Left lung (tissue), 10 donors: Measurements from ENCODE around the gene CD300LG. TPM values are rescaled to one million over a fixed set of nuclear protein-coding genes. Genes with fewer than 3 reads are reported as not detected.

Experiments used
- ATAC-seq: fragments of 200-7000 bp; cut with Tn5 transposase; one replicate; pipeline ENCODE4 v1.9.1; 2020; ENCODE audit warnings: moderate library complexity
- DNase-seq, 4 donors: peaks; one replicate each; pipeline ENCODE4 v3.0.0-alpha.2; 2013 to 2020
- H3K27ac ChIP-seq, 2 donors: fragments of 200-600 bp; sonication (generic) in 1 of 2; one replicate each; pipeline versions ENCODE4 v1.5.0 to v1.8.0; 2020 to 2021
- H3K27me3 ChIP-seq, 2 donors: fragments of 200-600 bp; sonication (generic) in 1 of 2; one replicate each; pipeline versions ENCODE4 v1.5.0 to v1.8.0; 2020 to 2021
- H3K36me3 ChIP-seq, 2 donors: fragments of 200-600 bp; sonication (generic) in 1 of 2; one replicate each; pipeline versions ENCODE4 v1.5.0 to v1.8.0; 2020 to 2021
- H3K4me1 ChIP-seq, 2 donors: fragments of 200-600 bp; one replicate each; pipeline ENCODE4 v1.8.0; 2021
- H3K4me3 ChIP-seq, 2 donors: fragments of 200-600 bp; sonication (generic) in 1 of 2; one replicate each; pipeline versions ENCODE4 v1.5.0 to v1.8.0; 2020 to 2021; ENCODE audit warnings: mild to moderate bottlenecking in 1 of 2
- H3K9me3 ChIP-seq, 2 donors: fragments of 200-600 bp; sonication (generic) in 1 of 2; one replicate each; pipeline versions ENCODE4 v1.5.0 to v1.8.0; 2020 to 2021
- intact Hi-C, 2 donors: fragments of 100-400 bp; cut with DNase I; formaldehyde crosslinking; loops; one replicate each; pipeline versions ENCODE4 v1.11.2 to v1.14.2; 2022
- polyA plus RNA-seq, 6 donors: library from polyadenylated mRNA; unstranded; fragments of 120-200 nt; gene quantifications; one replicate each; pipeline ENCODE4 v1.2.1, GENCODE V29; 2013; ENCODE audit not compliant: insufficient read length in 6 of 6
- total RNA-seq, 2 donors: library from RNA; stranded (reverse); fragmentation: NEBNext Ultra II Directional; extraction: Animal tissue kit (Norgen Biotek cat#: 25700); gene quantifications; one replicate each; pipeline ENCODE4 v1.2.1, GENCODE V29; 2021
- TF ChIP-seq, protein P1 (sequence below), 2 donors: fragments of 200-600 bp; sonication (generic) in 1 of 2; IDR thresholded peaks; one replicate each; pipeline versions ENCODE4 v1.5.0 to v1.8.0; 2021; ENCODE audit warnings: antibody characterized with exemption in 2 of 2
- donor health status: DM: no; HTN: yes; CAD: no.
- donor health status: DM: no; HTN: no; CAD: no.

CD300LG gene
- total and polyA plus RNA-seq, 8 donors = 0.53 to 7.1 (median 1.5) TPM

DNA sequence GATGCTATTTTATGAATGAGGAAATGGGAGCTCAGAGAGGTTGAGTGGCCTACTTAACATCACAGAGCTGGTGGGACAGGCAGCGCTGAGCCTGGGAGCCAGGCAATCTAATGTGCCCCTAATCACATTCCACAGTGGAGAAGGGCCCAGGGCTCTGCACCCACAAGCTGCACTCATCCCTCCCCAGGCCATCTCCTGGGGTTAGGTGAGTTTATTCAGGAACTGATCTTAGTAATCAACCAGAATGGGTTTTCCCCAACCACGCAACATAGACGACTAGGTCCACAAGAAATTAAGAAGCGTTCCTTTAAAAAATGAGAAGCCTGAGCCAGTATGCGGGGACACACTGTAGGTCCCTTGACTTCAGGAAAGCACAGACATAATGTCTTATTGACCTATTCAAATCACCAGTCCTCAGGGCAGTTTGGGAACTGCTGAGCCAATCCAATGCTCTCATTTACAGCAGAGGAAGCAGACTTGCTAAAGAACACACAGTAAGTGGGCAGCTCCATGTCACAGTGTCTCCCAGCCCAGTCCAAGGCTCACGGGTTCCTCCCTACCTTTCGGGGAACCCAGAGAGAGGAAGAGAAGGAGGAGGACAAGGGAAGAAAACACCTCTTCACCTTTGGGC is 16.4 kb upstream of the CD300LG start:
- ATAC-seq (no peak), DNase-seq (no peak)
- no peaks in the 10 kb centered on the region for H3K9me3 ChIP-seq
- H3K36me3 ChIP-seq = peaks cover 0 to 39% of the 10 kb centered on the region in 2 donors
- intact Hi-C loops = loop anchor here in 1 of 2 donors (10.0 kb wide), 1 partner anchor 46 kb away; the partner anchor contains the start of gene CFAP97D1
- no peak overlapping the region for H3K27ac ChIP-seq
- peaks cover 12 to 28% of the 10 kb centered on the region in 2 donors for H3K4me1 ChIP-seq
- no peak overlapping the region for H3K4me3 ChIP-seq
- H3K27me3 ChIP-seq = peaks cover 0 to 37% of the 10 kb centered on the region in 2 donors
- TF ChIP-seq, protein P1, sequence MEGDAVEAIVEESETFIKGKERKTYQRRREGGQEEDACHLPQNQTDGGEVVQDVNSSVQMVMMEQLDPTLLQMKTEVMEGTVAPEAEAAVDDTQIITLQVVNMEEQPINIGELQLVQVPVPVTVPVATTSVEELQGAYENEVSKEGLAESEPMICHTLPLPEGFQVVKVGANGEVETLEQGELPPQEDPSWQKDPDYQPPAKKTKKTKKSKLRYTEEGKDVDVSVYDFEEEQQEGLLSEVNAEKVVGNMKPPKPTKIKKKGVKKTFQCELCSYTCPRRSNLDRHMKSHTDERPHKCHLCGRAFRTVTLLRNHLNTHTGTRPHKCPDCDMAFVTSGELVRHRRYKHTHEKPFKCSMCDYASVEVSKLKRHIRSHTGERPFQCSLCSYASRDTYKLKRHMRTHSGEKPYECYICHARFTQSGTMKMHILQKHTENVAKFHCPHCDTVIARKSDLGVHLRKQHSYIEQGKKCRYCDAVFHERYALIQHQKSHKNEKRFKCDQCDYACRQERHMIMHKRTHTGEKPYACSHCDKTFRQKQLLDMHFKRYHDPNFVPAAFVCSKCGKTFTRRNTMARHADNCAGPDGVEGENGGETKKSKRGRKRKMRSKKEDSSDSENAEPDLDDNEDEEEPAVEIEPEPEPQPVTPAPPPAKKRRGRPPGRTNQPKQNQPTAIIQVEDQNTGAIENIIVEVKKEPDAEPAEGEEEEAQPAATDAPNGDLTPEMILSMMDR (IDR thresholded peaks at IDR 0.05) = no peak

DNA sequence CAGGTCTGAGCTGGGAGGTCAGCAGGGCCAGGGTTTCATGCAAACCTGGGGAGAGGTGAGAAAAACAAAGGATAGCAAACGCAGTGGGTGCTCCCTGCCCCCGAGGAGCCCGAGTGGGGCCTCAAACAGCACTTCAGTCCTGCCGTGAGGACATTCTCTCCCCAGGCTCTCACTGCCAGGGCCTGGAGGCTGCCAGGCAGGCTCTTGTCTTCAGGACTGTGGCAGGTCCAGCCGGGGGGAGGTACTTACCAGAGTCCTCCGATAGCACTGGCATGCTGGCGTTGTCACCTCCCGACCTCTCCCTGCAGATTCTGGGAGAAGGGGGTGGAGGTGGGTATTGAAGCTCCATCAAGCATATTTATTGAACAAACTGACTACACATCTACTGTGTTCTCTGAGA is 15.3 kb upstream of the CD300LG start:
- H3K4me1 ChIP-seq = peaks cover 12 to 28% of the 10 kb centered on the region in 2 donors
- intact Hi-C loops = loop anchor here in 1 of 2 donors (10.0 kb wide), 1 partner anchor 47 kb away; the partner anchor contains the start of gene CFAP97D1
- peak; percentile 71 for ATAC-seq
- H3K27ac ChIP-seq = no peak overlapping the region
- TF ChIP-seq, protein P1 (IDR thresholded peaks at IDR 0.05) = no peak
- peaks cover 0 to 37% of the 10 kb centered on the region in 2 donors for H3K27me3 ChIP-seq
- peak overlapping the region in 1 of 2 donors; percentile 66 for H3K4me3 ChIP-seq
- peak in 3 of 4 donors; percentile 11 to 83 (median 76) for DNase-seq
- no peaks in the 10 kb centered on the region for H3K9me3 ChIP-seq
- peaks cover 0 to 29% of the 10 kb centered on the region in 2 donors for H3K36me3 ChIP-seq

DNA sequence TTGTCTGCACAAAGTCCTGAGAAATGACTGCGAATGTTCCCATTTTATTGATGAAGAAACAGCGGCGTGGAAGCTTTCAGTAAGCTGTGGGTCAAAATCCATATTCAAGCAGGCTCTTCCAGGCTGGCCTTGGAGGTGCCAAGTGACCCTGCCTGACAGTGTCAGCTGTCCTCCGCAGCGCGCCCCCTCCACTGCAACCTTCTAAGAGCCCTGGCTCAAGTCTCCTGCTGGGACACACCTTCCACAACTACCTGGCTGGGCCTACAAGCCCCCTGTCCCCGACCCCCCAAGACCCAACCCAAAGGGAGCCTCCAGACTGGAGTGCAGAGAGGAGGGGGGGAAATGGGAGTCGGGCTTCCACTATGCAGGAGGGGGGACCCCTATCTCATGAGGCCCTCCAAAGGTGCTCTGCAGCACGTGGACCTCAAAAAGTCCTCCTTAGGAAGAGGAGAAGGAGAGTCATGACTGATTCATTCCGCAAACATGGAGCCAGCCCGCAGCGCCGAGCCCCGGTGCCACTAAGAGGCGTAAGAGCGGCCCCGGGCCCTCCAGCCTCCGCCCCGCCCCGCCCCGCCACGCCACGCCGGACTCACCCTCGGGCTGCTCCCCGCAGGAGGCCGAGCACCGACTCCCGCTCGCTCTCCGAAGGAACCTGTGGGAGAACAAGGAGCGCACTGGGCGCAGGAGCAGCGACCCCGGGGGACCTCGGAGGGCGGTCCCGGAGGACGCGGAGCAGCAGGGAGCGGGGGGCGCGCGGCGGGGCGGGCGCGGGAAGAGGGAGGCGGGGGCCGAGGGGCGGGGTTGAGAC is 14.6 kb upstream of the CD300LG start:
- Histone ChIP-seq H3K36me3 (peaks cover 0 to 21% of the 10 kb centered on the region in 2 donors), H3K27ac (peak overlapping the region; percentile 44 to 76), H3K4me3 (peak overlapping the region; percentile 64 to 66), H3K27me3 (peaks cover 0 to 37% of the 10 kb centered on the region in 2 donors), H3K9me3 (no peaks in the 10 kb centered on the region), H3K4me1 (peaks cover 12 to 28% of the 10 kb centered on the region in 2 donors)
- intact Hi-C loops = loop anchor here in 1 of 2 donors (10.0 kb wide), 1 partner anchor 48 kb away; the partner anchor contains the start of gene CFAP97D1
- ATAC-seq (peak; percentile 77), DNase-seq (peak; percentile 13 to 92 (median 46))
- TF ChIP-seq, protein P1 (IDR thresholded peaks at IDR 0.05) = no peak

DNA sequence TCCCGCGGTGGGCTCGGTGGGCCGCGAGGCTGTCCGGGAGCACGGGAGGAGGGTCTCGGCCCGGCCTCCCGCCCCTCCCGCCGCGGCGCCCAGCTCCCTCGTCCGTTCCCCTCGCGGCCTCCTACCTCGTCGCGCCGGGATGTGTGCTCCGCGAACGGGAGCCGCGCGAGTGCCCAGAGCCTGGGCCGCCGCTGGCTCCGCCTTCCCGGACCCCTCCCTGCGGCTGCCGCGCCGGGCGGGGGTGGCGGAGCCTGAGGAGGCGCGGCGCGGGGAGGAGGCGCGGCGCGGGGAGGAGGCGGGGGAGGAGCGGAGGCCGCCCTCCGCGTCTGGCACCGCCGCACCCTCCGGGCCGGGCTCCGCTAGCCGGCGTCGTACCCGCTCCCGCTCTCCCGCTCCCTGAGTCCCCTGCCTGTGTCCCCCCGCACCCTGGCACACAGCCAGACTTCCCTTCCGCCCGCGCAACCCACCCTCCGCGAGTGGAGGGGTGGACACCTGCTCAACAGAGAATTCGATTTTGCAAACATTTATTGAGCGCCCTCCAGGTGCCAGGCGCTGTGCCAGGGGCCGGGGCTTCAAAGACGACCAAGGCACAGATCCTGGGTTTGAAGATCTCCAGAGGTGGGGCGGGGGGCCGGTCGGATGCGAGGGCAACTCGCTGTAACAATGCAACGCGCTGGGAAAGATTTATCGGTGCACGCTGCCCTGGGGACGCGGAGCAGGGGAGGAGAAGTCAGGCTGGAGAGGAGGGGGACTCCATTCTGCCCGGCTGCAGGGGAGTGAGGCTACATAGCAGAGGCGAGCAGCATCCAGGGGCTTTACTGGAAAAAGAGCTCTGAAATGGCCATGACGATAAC is 13.8 kb upstream of the CD300LG start, which contains the start of gene MPP3:
TSS of gene MPP3 (minus strand) at position 171 of the 854 bp plus-strand sequence. CDS start 1,240 bp downstream, outside the sequence.
- H3K27me3 ChIP-seq = peaks cover 0 to 37% of the 10 kb centered on the region in 2 donors
- intact Hi-C loops = loop anchor here in 1 of 2 donors (10.0 kb wide), 1 partner anchor 48 kb away; the partner anchor contains the start of gene CFAP97D1
- peak within 1 kb of the TSS; percentile 44 to 76 for H3K27ac ChIP-seq
- H3K9me3 ChIP-seq = no peaks in the 10 kb centered on the region
- DNase-seq = peak; percentile 57 to 91 (median 70)
- ATAC-seq = peak; percentile 93
- H3K4me3 ChIP-seq = peak within 1 kb of the TSS; percentile 64 to 66
- peaks cover 12 to 28% of the 10 kb centered on the region in 2 donors for H3K4me1 ChIP-seq
- TF ChIP-seq, protein P1 (IDR thresholded peaks at IDR 0.05) = no peak
- peaks cover 0 to 18% of the 10 kb centered on the region in 2 donors for H3K36me3 ChIP-seq
